ENCODE measurements around the gene PDE11A.

Gene PDE11A

GRCh38 chr2:177916342-177916741, 156.2 kb downstream of the PDE11A start:
- no peak for DNase-seq

- DNase-seq: no peak
Measured at GRCh38 chr2:177914247-177914646, 158.3 kb downstream of the PDE11A start.

- DNase-seq: no peak
Measured at GRCh38 chr2:177909962-177910361, 162.6 kb downstream of the PDE11A start.

- DNase-seq: no peak
Measured at GRCh38 chr2:177908824-177909223, 163.8 kb downstream of the PDE11A start.

- no peak for DNase-seq
Measured at GRCh38 chr2:177908182-177908581, 164.4 kb downstream of the PDE11A start.

GRCh38 chr2:177906041-177906718, 166.4 kb downstream of the PDE11A start:
- peak; percentile 24 to 70 for DNase-seq

GRCh38 chr2:177905640-177906039, 166.9 kb downstream of the PDE11A start:
- DNase-seq: no peak

GRCh38 chr2:177902395-177903163, 170.0 kb downstream of the PDE11A start:
- no peak for DNase-seq

- DNase-seq: no peak
Measured at GRCh38 chr2:177900082-177900481, 172.5 kb downstream of the PDE11A start.

- DNase-seq: no peak
Measured at GRCh38 chr2:177897278-177897677, 175.3 kb downstream of the PDE11A start.

GRCh38 chr2:177896587-177896986, 176.0 kb downstream of the PDE11A start:
- DNase-seq: no peak

- DNase-seq: no peak
Measured at GRCh38 chr2:177894546-177894945, 178.0 kb downstream of the PDE11A start.

- no peak for DNase-seq
Measured at GRCh38 chr2:177893880-177894279, 178.7 kb downstream of the PDE11A start.

GRCh38 chr2:177891533-177891932, 181.0 kb downstream of the PDE11A start:
- DNase-seq: no peak

- no peak for DNase-seq
Measured at GRCh38 chr2:177889818-177890460, 182.6 kb downstream of the PDE11A start.

GRCh38 chr2:177888581-177888980, 184.0 kb downstream of the PDE11A start:
- no peak for DNase-seq

- DNase-seq: no peak
Measured at GRCh38 chr2:177887722-177888121, 184.9 kb downstream of the PDE11A start.

- DNase-seq: no peak
Measured at GRCh38 chr2:177886824-177887223, 185.8 kb downstream of the PDE11A start.

GRCh38 chr2:177885828-177886466, 186.6 kb downstream of the PDE11A start:
- DNase-seq: no peak

- DNase-seq: no peak
Measured at GRCh38 chr2:177883177-177883576, 189.4 kb downstream of the PDE11A start.

- peak in 1 of 2 experiments; percentile 23 for DNase-seq
Measured at GRCh38 chr2:177882501-177882900, 190.1 kb downstream of the PDE11A start.

- no peak for DNase-seq
Measured at GRCh38 chr2:177881921-177882320, 190.7 kb downstream of the PDE11A start.

- no peak for DNase-seq
Measured at GRCh38 chr2:177881008-177881747, 191.4 kb downstream of the PDE11A start.

Measured in NCI-H446 (cell line).